GM06990 (cell line): Measurements from ENCODE around the gene RTL10.

Experiments
- DNase-seq: peaks from one replicate; pipeline ENCODE4 v3.0.0-alpha.2; 2011; ENCODE audit not compliant: insufficient read length; ENCODE audit errors: extremely low read depth
- H3K27me3 ChIP-seq: replicated peaks from 2 replicates; pipeline ENCODE4 v1.6.0; 2011; ENCODE audit warnings: low read length; ENCODE audit not compliant: control insufficient read depth, insufficient read depth
- H3K36me3 ChIP-seq: 2 replicates; pipeline ENCODE4 v1.5.1; 2011; ENCODE audit warnings: low read length; ENCODE audit not compliant: control insufficient read depth, insufficient read depth
- H3K4me3 ChIP-seq: replicated peaks from 2 replicates; pipeline ENCODE4 v1.5.1; 2011; ENCODE audit warnings: low read depth, mild to moderate bottlenecking, control low read depth, low read length
- CTCF ChIP-seq: IDR thresholded peaks from 2 replicates; pipeline ENCODE4 v1.5.1; 2011; ENCODE audit warnings: low read length, control low read depth, mild to moderate bottlenecking, inconsistent platforms; ENCODE audit not compliant: insufficient read depth, poor library complexity, severe bottlenecking

The RTL10 gene

GRCh38 chr22:19896665-19897355, 42.1 kb upstream of the RTL10 start:
- DNase-seq, result no peak
- TF ChIP-seq CTCF, result no peak
- no peaks in the 10 kb centered on the region; the same call in none of the 2 replicates for H3K36me3 ChIP-seq
- no peaks in the 10 kb centered on the region for H3K27me3 ChIP-seq
- no peak overlapping the region for H3K4me3 ChIP-seq

GRCh38 chr22:19895160-19895849, 40.6 kb upstream of the RTL10 start:
- no peaks in the 10 kb centered on the region; the same call in none of the 2 replicates for H3K36me3 ChIP-seq
- TF ChIP-seq CTCF, result no peak
- no peak for DNase-seq
- H3K4me3 ChIP-seq, result no peak overlapping the region
- H3K27me3 ChIP-seq, result no peaks in the 10 kb centered on the region

- Histone ChIP-seq H3K4me3 (no peak overlapping the region), H3K36me3 (no peaks in the 10 kb centered on the region; the same call in none of the 2 replicates), H3K27me3 (no peaks in the 10 kb centered on the region)
- no peak for DNase-seq
- no peak for TF ChIP-seq CTCF
Measured at GRCh38 chr22:19893363-19893762, 38.7 kb upstream of the RTL10 start.

- H3K36me3 ChIP-seq, result no peaks in the 10 kb centered on the region; the same call in none of the 2 replicates
- no peak for DNase-seq
- TF ChIP-seq CTCF, result no peak
- no peak overlapping the region for H3K4me3 ChIP-seq
- no peaks in the 10 kb centered on the region for H3K27me3 ChIP-seq
Measured at GRCh38 chr22:19892925-19893324, 38.3 kb upstream of the RTL10 start.

GRCh38 chr22:19892257-19892879, 37.7 kb upstream of the RTL10 start:
- Histone ChIP-seq H3K36me3 (no peaks in the 10 kb centered on the region; the same call in none of the 2 replicates), H3K27me3 (no peaks in the 10 kb centered on the region), H3K4me3 (peak overlapping the region; percentile 20; the same call in 1 of the 2 replicates)
- TF ChIP-seq CTCF, result no peak
- DNase-seq, result peak; percentile 62
